ENCODE measurements around the gene CROCC2.

GRCh38 chr2:240972636-240973521 lies 66.7 kb downstream of the CROCC2 start:
- TF ChIP-seq POLR2A (IDR thresholded peaks at IDR 0.05) (no peak), CTCF (IDR thresholded peaks at IDR 0.05) (no peak)

All from Peyer's patch (tissue), 4 donors.